SHP77 (cell line): ENCODE measurements around the gene THRSP.

ENCODE experiments used
- DNase-seq, 2 experiments: peaks; one replicate each; lab custom pipeline; 2025; lab: John Stamatoyannopoulos, UW

The THRSP gene

GRCh38 chr11:78097666-78098385 lies 34.2 kb downstream of the THRSP start:
- no peak for DNase-seq

GRCh38 chr11:78099666-78100065 lies 36.0 kb downstream of the THRSP start:
- DNase-seq = no peak

GRCh38 chr11:78100261-78100660 lies 36.6 kb downstream of the THRSP start:
- no peak for DNase-seq

- no peak for DNase-seq
These were observed 37.2 kb downstream of the THRSP start for GRCh38 chr11:78100676-78101472.

- no peak for DNase-seq
These were observed 45.7 kb downstream of the THRSP start for GRCh38 chr11:78109081-78110015.

GRCh38 chr11:78110351-78110750 lies 46.7 kb downstream of the THRSP start:
- no peak for DNase-seq

- no peak for DNase-seq
These were observed 47.2 kb downstream of the THRSP start for GRCh38 chr11:78110830-78111229.

- no peak for DNase-seq
These were observed 47.6 kb downstream of the THRSP start for GRCh38 chr11:78111298-78111697.

- DNase-seq = no peak
These were observed 49.1 kb downstream of the THRSP start for GRCh38 chr11:78112582-78113275.
